ENCODE results near the gene HMGN2. TPM values are rescaled to one million over a fixed set of nuclear protein-coding genes. Genes with fewer than 3 reads are reported as not detected.

HMGN2 gene
- total and polyA plus RNA-seq, 2 of the 13 experiments (the other 11 are each of a cell fraction or from before 2014, with no cell fraction given) = 63.4 to 343 TPM

DNA sequence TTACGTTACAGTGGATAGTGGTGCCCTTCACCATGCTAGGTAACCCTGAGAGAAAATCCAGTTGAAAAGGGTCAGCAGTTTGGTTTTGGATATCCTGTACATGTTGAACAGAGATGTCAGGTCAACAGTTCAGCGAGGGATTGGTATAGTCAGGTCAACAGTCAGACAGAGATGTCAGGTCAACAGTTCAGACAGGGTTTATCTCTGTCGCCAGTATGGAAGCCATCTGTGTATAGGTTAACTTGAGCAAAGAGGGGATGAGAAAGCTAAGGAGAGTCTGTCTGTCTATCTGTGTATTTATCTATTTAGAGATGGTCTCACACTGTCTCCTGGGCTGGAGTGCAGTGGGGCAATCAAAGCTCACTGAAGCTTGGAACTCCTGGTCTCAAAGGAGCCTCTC, 22.4 kb upstream of the HMGN2 start (continued):
- TF ChIP-seq, protein P1, sequence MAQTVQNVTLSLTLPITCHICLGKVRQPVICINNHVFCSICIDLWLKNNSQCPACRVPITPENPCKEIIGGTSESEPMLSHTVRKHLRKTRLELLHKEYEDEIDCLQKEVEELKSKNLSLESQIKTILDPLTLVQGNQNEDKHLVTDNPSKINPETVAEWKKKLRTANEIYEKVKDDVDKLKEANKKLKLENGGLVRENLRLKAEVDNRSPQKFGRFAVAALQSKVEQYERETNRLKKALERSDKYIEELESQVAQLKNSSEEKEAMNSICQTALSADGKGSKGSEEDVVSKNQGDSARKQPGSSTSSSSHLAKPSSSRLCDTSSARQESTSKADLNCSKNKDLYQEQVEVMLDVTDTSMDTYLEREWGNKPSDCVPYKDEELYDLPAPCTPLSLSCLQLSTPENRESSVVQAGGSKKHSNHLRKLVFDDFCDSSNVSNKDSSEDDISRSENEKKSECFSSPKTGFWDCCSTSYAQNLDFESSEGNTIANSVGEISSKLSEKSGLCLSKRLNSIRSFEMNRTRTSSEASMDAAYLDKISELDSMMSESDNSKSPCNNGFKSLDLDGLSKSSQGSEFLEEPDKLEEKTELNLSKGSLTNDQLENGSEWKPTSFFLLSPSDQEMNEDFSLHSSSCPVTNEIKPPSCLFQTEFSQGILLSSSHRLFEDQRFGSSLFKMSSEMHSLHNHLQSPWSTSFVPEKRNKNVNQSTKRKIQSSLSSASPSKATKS (CRISPR knock-in tag; IDR thresholded peaks at IDR 0.05) = no peak
- TF ChIP-seq ISX (CRISPR knock-in tag; conservative IDR thresholded peaks at IDR 0.05) (no peak), RBM22 (optimal IDR thresholded peaks at IDR 0.05; ENCODE audit: low read length) (no peak), MYC (CRISPR knock-in tag; IDR thresholded peaks at IDR 0.05; ENCODE audit: borderline replicate concordance) (no peak), PHF8 (CRISPR knock-in tag; IDR thresholded peaks at IDR 0.05) (no peak), SUZ12 (IDR thresholded peaks at IDR 0.05; ENCODE audit: low read depth, low read length) (no peak)
- TF ChIP-seq, protein P2, sequence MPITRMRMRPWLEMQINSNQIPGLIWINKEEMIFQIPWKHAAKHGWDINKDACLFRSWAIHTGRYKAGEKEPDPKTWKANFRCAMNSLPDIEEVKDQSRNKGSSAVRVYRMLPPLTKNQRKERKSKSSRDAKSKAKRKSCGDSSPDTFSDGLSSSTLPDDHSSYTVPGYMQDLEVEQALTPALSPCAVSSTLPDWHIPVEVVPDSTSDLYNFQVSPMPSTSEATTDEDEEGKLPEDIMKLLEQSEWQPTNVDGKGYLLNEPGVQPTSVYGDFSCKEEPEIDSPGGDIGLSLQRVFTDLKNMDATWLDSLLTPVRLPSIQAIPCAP (CRISPR knock-in tag; IDR thresholded peaks at IDR 0.05; ENCODE audit: low read depth) = no peak
- TF ChIP-seq, protein P3, sequence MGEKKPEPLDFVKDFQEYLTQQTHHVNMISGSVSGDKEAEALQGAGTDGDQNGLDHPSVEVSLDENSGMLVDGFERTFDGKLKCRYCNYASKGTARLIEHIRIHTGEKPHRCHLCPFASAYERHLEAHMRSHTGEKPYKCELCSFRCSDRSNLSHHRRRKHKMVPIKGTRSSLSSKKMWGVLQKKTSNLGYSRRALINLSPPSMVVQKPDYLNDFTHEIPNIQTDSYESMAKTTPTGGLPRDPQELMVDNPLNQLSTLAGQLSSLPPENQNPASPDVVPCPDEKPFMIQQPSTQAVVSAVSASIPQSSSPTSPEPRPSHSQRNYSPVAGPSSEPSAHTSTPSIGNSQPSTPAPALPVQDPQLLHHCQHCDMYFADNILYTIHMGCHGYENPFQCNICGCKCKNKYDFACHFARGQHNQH (CRISPR knock-in tag; IDR thresholded peaks at IDR 0.05) = no peak

DNA sequence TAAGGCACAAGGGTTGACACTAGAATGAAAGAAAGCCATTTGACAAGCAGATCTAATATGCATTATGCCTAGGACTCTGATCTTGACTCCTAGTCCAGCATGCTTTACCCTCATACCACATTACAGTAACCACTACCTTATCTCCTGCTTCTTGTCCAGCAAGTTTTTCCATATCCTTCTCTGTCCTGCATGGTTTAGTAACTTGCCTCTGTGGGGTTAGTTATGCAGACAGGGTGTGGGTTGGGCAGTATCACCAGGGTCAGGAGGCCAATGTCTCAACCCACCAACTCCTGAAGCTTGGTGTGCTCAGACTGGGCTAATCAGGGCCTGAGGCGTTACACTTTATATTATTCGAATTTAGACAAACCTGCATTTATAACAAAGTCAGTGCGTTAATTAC, 21.3 kb upstream of the HMGN2 start:
- DNase-seq (ENCODE audit: low spot score) (no peak), ATAC-seq (no peak), FAIRE-seq (no peak)
- no peak overlapping the region for H3K27ac ChIP-seq (ENCODE audit: extremely low read length, insufficient read depth, low read length)
- intact Hi-C loops (cut with micrococcal nuclease; ENCODE audit: unreplicated experiment) (no loop called here), in situ Hi-C loops (cut with HindIII; ENCODE audit: extremely low pct_ligation_motif_present, low pct_unique_long_range_greater_than_20kb) (no loop called here)
- no peaks in the 10 kb centered on the region for H3K4me1 ChIP-seq (ENCODE audit: insufficient read depth, low read length)
- H3K4me3 ChIP-seq (replicated peaks in 1 of 3; ENCODE audit: insufficient read depth in 1 of 3, low read depth in 2 of 3, low read length in 3 of 3) = no peak overlapping the region
- H3K9ac ChIP-seq (ENCODE audit: insufficient read depth, low read depth, low read length) = no peak overlapping the region
- no peak overlapping the region for H3K4me2 ChIP-seq (ENCODE audit: low read depth, low read length)
- H4K20me1 ChIP-seq (ENCODE audit: insufficient read depth, low read length) = no peaks in the 10 kb centered on the region
- H3K36me3 ChIP-seq (replicated peaks in 1 of 2; ENCODE audit: control insufficient read depth in 1 of 2, insufficient read depth in 2 of 2, low read length in 2 of 2) = peaks cover 17 to 42% of the 10 kb centered on the region in 2 experiments; a peak in 4 of 5 replicates
- WGBS (ENCODE audit: low lambda C conversion rate) = 91% methylated on average over 3 of the region's 3 CpGs
- POLR2A ChIA-PET = interaction anchor here (1.2 kb wide), 1 partner anchor 19 kb away, joined by 3 read pairs; the partner anchor contains the start of gene DHDDS
- BruUV-seq (replicated peaks) = no TSS peak
- CTCF ChIA-PET (ENCODE audit: low intra/inter-chr PET ratio, low total read pairs) = no interaction called here
- no peaks in the 10 kb centered on the region for H3K79me2 ChIP-seq (ENCODE audit: insufficient read depth, low read length)
- H3K9me3 ChIP-seq (ENCODE audit: low read length) = no peaks in the 10 kb centered on the region
- H2AFZ ChIP-seq (ENCODE audit: low read length) = no peak overlapping the region
- no peaks in the 10 kb centered on the region for H3K27me3 ChIP-seq (ENCODE audit: control insufficient read depth in 1 of 2, insufficient read depth in 2 of 2, low read length in 2 of 2)
- TF ChIP-seq, protein P4, sequence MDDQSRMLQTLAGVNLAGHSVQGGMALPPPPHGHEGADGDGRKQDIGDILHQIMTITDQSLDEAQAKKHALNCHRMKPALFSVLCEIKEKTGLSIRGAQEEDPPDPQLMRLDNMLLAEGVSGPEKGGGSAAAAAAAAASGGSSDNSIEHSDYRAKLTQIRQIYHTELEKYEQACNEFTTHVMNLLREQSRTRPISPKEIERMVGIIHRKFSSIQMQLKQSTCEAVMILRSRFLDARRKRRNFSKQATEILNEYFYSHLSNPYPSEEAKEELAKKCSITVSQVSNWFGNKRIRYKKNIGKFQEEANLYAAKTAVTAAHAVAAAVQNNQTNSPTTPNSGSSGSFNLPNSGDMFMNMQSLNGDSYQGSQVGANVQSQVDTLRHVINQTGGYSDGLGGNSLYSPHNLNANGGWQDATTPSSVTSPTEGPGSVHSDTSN (CRISPR knock-in tag; IDR thresholded peaks at IDR 0.05; ENCODE audit: borderline replicate concordance) = no peak
- TF ChIP-seq HIVEP1 (CRISPR knock-in tag; IDR thresholded peaks at IDR 0.05) (no peak), TBL1XR1 (IDR thresholded peaks at IDR 0.05; ENCODE audit: borderline replicate concordance, low read length, partially characterized antibody) (no peak), PHF21A (CRISPR knock-in tag; IDR thresholded peaks at IDR 0.05) (no peak), ZNF468 (CRISPR knock-in tag; IDR thresholded peaks at IDR 0.05) (no peak), CEBPB (IDR thresholded peaks at IDR 0.05; ENCODE audit: borderline replicate concordance, low read depth, low read length) (no peak)
- TF ChIP-seq, protein P3 (CRISPR knock-in tag; IDR thresholded peaks at IDR 0.05) = no peak
- TF ChIP-seq, protein P5, sequence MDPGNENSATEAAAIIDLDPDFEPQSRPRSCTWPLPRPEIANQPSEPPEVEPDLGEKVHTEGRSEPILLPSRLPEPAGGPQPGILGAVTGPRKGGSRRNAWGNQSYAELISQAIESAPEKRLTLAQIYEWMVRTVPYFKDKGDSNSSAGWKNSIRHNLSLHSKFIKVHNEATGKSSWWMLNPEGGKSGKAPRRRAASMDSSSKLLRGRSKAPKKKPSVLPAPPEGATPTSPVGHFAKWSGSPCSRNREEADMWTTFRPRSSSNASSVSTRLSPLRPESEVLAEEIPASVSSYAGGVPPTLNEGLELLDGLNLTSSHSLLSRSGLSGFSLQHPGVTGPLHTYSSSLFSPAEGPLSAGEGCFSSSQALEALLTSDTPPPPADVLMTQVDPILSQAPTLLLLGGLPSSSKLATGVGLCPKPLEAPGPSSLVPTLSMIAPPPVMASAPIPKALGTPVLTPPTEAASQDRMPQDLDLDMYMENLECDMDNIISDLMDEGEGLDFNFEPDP (CRISPR knock-in tag; conservative IDR thresholded peaks at IDR 0.05) = no peak

Data from HepG2 (cell line).